Glutamatergic neuron (in vitro differentiated cells): ENCODE measurements around the gene AVP. TPM values are rescaled to one million over a fixed set of nuclear protein-coding genes. Genes with fewer than 3 reads are reported as not detected.

ENCODE experiments used
- DNase-seq: peaks from one replicate; pipeline ENCODE4 v3.0.0; 2022
- H3K27ac Mint-ChIP-seq: one replicate; pipeline ENCODE4 v1.8.0; 2020; ENCODE audit warnings: mild to moderate bottlenecking, mixed read lengths, inconsistent platforms; ENCODE audit not compliant: unreplicated experiment
- H3K27me3 Mint-ChIP-seq: one replicate; pipeline ENCODE4 v1.8.0; 2020; ENCODE audit warnings: mild to moderate bottlenecking, moderate library complexity, mixed read lengths, inconsistent platforms; ENCODE audit not compliant: unreplicated experiment
- H3K36me3 Mint-ChIP-seq: one replicate; pipeline ENCODE4 v1.8.0; 2020; ENCODE audit warnings: mild to moderate bottlenecking, mixed read lengths, inconsistent platforms; ENCODE audit not compliant: unreplicated experiment
- H3K4me1 Mint-ChIP-seq: one replicate; pipeline ENCODE4 v1.8.0; 2020; ENCODE audit warnings: mild to moderate bottlenecking, low read depth, mixed read lengths, inconsistent platforms; ENCODE audit not compliant: unreplicated experiment
- H3K4me3 Mint-ChIP-seq: one replicate; pipeline ENCODE4 v1.8.0; 2020; ENCODE audit warnings: mild to moderate bottlenecking, mixed read lengths, inconsistent platforms; ENCODE audit not compliant: unreplicated experiment
- H3K9me3 Mint-ChIP-seq: one replicate; pipeline ENCODE4 v1.8.0; 2020; ENCODE audit warnings: mild to moderate bottlenecking, moderate library complexity, mixed read lengths, inconsistent platforms; ENCODE audit not compliant: unreplicated experiment
- CTCF ChIP-seq: fragments of 200-600 bp; sonication (generic); IDR thresholded peaks from one replicate; pipeline ENCODE4 v1.5.0; 2021; ENCODE audit not compliant: partially characterized antibody, unreplicated experiment
- total RNA-seq: library from RNA; stranded (reverse); fragmentation: NEBNext Ultra II Directional; extraction: Animal tissue kit (Norgen Biotek cat#: 25700); gene quantifications from one replicate; pipeline ENCODE4 v1.2.1, GENCODE V29; 2021; ENCODE audit not compliant: unreplicated experiment

Gene AVP
- total RNA-seq, 1 donor from 2014 or later = not detected

- no peaks in the 10 kb centered on the region for H3K9me3 Mint-ChIP-seq
- TF ChIP-seq CTCF = no peak
- H3K27me3 Mint-ChIP-seq = no peaks in the 10 kb centered on the region
- no peak for DNase-seq
- peaks cover 3% of the 10 kb centered on the region for H3K4me1 Mint-ChIP-seq
- no peak overlapping the region for H3K27ac Mint-ChIP-seq
- no peak overlapping the region for H3K4me3 Mint-ChIP-seq
- no peaks in the 10 kb centered on the region for H3K36me3 Mint-ChIP-seq
Observed at GRCh38 chr20:3103369-3104032, 19.0 kb upstream of the AVP start.

DNA sequence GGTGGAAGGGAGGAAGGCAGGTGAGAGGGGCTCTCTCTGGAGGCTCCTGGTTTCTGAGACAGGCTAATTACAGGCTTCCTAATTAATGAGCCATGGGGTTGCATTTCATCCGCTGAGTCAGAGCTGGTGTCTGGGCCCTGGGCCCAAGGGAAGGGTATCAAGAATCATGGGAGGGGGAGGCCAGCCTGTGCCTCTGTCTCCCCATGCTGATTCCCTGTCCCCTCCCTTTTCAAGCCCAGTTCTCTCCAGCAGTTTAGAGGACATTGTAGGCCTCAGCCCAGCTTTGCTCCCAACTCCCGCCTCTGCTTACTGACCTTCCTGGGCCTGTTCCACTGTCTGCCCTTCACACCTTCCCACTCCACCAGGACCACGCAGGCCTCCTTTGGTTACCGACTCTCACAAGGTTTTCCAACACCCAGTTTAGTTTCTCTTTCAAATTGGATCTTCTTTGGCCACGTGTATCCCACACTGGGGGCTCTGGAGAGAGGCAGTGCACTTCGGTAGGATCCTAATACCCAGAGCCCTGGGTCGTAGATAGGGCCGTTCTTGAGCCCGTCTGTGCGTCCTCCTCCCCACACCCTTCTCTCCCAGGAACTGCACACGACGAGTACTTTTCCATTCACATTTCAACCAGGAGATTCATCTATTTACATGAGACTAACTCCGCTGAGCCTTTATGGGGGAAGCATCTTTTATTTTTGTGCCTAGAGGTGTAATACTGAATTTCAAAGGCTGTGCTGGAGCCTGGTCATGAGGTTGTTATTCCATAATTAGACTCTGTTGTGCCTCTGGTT lies 18.2 kb upstream of the AVP start:
- H3K36me3 Mint-ChIP-seq = no peaks in the 10 kb centered on the region
- H3K4me3 Mint-ChIP-seq = no peak overlapping the region
- TF ChIP-seq CTCF = no peak
- H3K9me3 Mint-ChIP-seq = no peaks in the 10 kb centered on the region
- H3K27me3 Mint-ChIP-seq = no peaks in the 10 kb centered on the region
- H3K4me1 Mint-ChIP-seq = peaks cover 6% of the 10 kb centered on the region
- DNase-seq = no peak
- H3K27ac Mint-ChIP-seq = no peak overlapping the region

- no peak for TF ChIP-seq CTCF
Observed at GRCh38 chr20:3101737-3102574, 17.4 kb upstream of the AVP start.

GRCh38 chr20:3101251-3101650 lies 16.7 kb upstream of the AVP start:
- TF ChIP-seq CTCF = no peak
- no peaks in the 10 kb centered on the region for H3K36me3 Mint-ChIP-seq
- H3K27ac Mint-ChIP-seq = no peak overlapping the region
- no peak for DNase-seq
- no peaks in the 10 kb centered on the region for H3K27me3 Mint-ChIP-seq
- no peaks in the 10 kb centered on the region for H3K9me3 Mint-ChIP-seq
- no peak overlapping the region for H3K4me3 Mint-ChIP-seq
- peaks cover 3% of the 10 kb centered on the region for H3K4me1 Mint-ChIP-seq

More at GRCh38 chr20:3101737-3102574, 17.4 kb upstream of the AVP start:
- H3K36me3 Mint-ChIP-seq = no peaks in the 10 kb centered on the region
- H3K4me3 Mint-ChIP-seq = no peak overlapping the region
- no peaks in the 10 kb centered on the region for H3K9me3 Mint-ChIP-seq
- peaks cover 4% of the 10 kb centered on the region for H3K4me1 Mint-ChIP-seq
- H3K27ac Mint-ChIP-seq = no peak overlapping the region
- no peaks in the 10 kb centered on the region for H3K27me3 Mint-ChIP-seq
- DNase-seq = no peak
